Calu3 (cell line): Measurements from ENCODE around the gene SPATA45. TPM values are rescaled to one million over a fixed set of nuclear protein-coding genes. Genes with fewer than 3 reads are reported as not detected.
A peak's percentile ranks its signal among the peaks of the same experiment; 100 is the strongest.
"Not testable (repeated sequence)": the region's sequence is repeated elsewhere in the genome, so short reads cannot be mapped to it uniquely, and the experiment has no call there.

Experiments used
- BruUV-seq: library from RNA; stranded (reverse); fragments of 400-500 nt; replicated peaks from 2 replicates; lab custom pipeline; 2021; lab: Mats Ljungman, UMichigan
- CTCF ChIA-PET: fragments of 300-600 bp; sonication (Branson Sonifier 250); formaldehyde crosslinking; loops from one replicate; lab custom pipeline; 2022; ENCODE audit warnings: antibody characterized with exemption; lab: Charles Lee
- DNase-seq: peaks from one replicate; pipeline ENCODE4 v3.0.0; 2022
- H3K27ac Mint-ChIP-seq: one replicate; pipeline ENCODE4 v1.8.0; 2022; ENCODE audit warnings: mixed read lengths; ENCODE audit not compliant: unreplicated experiment
- H3K27me3 Mint-ChIP-seq: one replicate; pipeline ENCODE4 v1.8.0; 2022; ENCODE audit warnings: mixed read lengths; ENCODE audit not compliant: unreplicated experiment
- H3K36me3 Mint-ChIP-seq: one replicate; pipeline ENCODE4 v1.8.0; 2022; ENCODE audit warnings: mild to moderate bottlenecking, moderate library complexity, mixed read lengths; ENCODE audit not compliant: insufficient read depth, unreplicated experiment
- H3K4me1 Mint-ChIP-seq: one replicate; pipeline ENCODE4 v1.8.0; 2022; ENCODE audit warnings: mild to moderate bottlenecking, low read depth, mixed read lengths; ENCODE audit not compliant: unreplicated experiment
- H3K4me3 Mint-ChIP-seq: one replicate; pipeline ENCODE4 v1.8.0; 2022; ENCODE audit warnings: mild to moderate bottlenecking, low read depth, moderate library complexity, mixed read lengths; ENCODE audit not compliant: unreplicated experiment
- H3K9me3 Mint-ChIP-seq: one replicate; pipeline ENCODE4 v1.8.0; 2022; ENCODE audit warnings: low read depth, mixed read lengths; ENCODE audit not compliant: unreplicated experiment
- intact Hi-C: fragments of 100-400 bp; cut with micrococcal nuclease; formaldehyde crosslinking; loops from one replicate; pipeline ENCODE4 v1.10.0; 2022; ENCODE audit not compliant: unreplicated experiment
- total RNA-seq: library from RNA; stranded (reverse); gene quantifications from 2 replicates; pipeline ENCODE4 v1.2.3, GENCODE V29; 2022
- TF ChIP-seq, protein P1 (sequence below): fragments of 200-600 bp; IDR thresholded peaks from one replicate; pipeline ENCODE4 v1.8.0; 2022; ENCODE audit warnings: antibody characterized with exemption; ENCODE audit not compliant: unreplicated experiment

The SPATA45 gene
- total RNA-seq, 1 experiment from 2014 or later, result 0.80 TPM

DNA sequence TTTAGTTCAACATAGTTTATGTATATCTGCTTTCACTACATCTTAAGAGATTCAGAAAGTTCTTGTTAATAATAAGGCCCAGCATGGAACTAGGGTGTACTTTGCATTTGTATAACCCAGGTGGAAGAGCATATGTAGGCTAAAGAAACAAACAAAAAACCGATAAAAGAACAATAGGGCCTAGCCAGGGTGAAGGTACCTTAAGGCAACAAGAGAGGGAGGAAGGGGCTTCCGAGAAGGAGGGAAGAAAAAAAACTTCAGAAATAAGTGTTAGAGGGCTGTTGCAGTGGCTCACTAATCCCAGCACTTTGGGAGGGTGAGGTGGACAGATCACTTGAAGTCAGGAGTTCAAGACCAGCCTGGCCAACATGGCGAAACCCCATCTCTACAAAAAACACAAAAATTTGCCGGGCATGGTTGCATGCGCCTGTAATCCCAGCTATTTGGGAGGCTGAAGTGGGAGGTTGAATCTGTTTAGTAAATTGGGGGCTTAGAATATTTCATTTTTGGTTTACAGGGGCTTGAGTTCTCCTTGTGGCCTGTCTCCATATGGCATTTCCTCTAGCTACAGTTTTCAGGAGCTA is 4.7 kb upstream of the SPATA45 start:
- Mint-ChIP-seq H3K27ac (no peak overlapping the region), H3K9me3 (peaks cover 2% of the 10 kb centered on the region)
- BruUV-seq, result no TSS peak

DNA sequence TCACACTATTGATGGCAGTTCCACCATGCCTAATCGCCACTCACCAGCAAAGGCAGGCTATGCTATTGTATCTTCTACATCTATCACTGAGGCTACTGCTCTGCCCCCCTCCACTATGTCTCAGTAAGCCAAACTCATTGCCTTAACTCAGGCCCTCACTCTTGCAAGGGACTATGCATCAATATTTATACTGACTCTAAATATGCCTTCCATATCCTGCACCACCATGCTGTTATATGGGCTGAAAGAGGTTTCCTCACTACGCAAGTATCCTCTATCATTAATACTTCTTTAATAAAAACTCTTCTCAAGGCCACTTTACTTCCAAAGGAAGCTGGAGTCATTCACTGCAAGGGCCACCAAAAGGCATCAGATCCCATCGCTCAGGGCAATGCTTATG is 2.9 kb downstream of the SPATA45 start:
- CTCF ChIA-PET, BruUV-seq, H3K27me3 Mint-ChIP-seq, H3K9me3 Mint-ChIP-seq, H3K36me3 Mint-ChIP-seq, intact Hi-C loops, H3K27ac Mint-ChIP-seq, H3K4me3 Mint-ChIP-seq, H3K4me1 Mint-ChIP-seq, DNase-seq: not testable (repeated sequence)

More for the DNA sequence above, 4.7 kb upstream of the SPATA45 start:
- peaks cover 25% of the 10 kb centered on the region for H3K4me1 Mint-ChIP-seq
- intact Hi-C loops, result no loop called here
- peaks cover 19% of the 10 kb centered on the region for H3K36me3 Mint-ChIP-seq
- no peak overlapping the region for H3K4me3 Mint-ChIP-seq
- no peak for DNase-seq
- TF ChIP-seq, protein P1, sequence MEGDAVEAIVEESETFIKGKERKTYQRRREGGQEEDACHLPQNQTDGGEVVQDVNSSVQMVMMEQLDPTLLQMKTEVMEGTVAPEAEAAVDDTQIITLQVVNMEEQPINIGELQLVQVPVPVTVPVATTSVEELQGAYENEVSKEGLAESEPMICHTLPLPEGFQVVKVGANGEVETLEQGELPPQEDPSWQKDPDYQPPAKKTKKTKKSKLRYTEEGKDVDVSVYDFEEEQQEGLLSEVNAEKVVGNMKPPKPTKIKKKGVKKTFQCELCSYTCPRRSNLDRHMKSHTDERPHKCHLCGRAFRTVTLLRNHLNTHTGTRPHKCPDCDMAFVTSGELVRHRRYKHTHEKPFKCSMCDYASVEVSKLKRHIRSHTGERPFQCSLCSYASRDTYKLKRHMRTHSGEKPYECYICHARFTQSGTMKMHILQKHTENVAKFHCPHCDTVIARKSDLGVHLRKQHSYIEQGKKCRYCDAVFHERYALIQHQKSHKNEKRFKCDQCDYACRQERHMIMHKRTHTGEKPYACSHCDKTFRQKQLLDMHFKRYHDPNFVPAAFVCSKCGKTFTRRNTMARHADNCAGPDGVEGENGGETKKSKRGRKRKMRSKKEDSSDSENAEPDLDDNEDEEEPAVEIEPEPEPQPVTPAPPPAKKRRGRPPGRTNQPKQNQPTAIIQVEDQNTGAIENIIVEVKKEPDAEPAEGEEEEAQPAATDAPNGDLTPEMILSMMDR, result no peak
- no peaks in the 10 kb centered on the region for H3K27me3 Mint-ChIP-seq
- CTCF ChIA-PET, result interaction anchor here (0.5 kb wide), 1 partner anchor 37 kb away, joined by 4 read pairs; no protein-coding TSS in a partner anchor

DNA sequence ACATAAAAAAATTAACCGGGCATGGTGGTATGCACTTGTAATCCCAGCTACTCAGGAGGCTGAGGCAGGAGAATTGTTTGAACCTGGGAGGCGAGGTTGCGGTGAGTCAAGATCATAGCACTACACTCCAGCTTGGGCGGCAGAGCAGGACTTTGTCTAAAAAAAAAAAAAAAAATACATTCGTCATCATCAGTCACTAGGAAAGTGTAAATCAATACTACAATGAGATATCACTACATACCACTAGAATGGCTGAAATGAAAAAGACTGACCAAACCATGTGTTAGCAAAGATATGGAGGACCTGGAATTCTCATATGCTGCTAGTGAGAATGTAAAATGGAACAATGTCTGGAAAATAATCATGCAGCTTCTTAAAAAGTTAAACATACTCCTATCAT is 9.3 kb downstream of the SPATA45 start:
- TF ChIP-seq, protein P1, result no peak
- BruUV-seq, result no TSS peak
- no peak overlapping the region for H3K4me3 Mint-ChIP-seq
- intact Hi-C loops, result no loop called here
- peak; percentile 40 for DNase-seq
- no peaks in the 10 kb centered on the region for H3K27me3 Mint-ChIP-seq
- peaks cover 22% of the 10 kb centered on the region for H3K4me1 Mint-ChIP-seq
- no peaks in the 10 kb centered on the region for H3K9me3 Mint-ChIP-seq
- H3K27ac Mint-ChIP-seq, result peak overlapping the region; percentile 42
- CTCF ChIA-PET, result interaction anchor here (1.3 to 1.4 kb wide), 2 partner anchors 19 to 23 kb away, joined by 3 read pairs; no protein-coding TSS in a partner anchor
- peaks cover 8% of the 10 kb centered on the region for H3K36me3 Mint-ChIP-seq

DNA sequence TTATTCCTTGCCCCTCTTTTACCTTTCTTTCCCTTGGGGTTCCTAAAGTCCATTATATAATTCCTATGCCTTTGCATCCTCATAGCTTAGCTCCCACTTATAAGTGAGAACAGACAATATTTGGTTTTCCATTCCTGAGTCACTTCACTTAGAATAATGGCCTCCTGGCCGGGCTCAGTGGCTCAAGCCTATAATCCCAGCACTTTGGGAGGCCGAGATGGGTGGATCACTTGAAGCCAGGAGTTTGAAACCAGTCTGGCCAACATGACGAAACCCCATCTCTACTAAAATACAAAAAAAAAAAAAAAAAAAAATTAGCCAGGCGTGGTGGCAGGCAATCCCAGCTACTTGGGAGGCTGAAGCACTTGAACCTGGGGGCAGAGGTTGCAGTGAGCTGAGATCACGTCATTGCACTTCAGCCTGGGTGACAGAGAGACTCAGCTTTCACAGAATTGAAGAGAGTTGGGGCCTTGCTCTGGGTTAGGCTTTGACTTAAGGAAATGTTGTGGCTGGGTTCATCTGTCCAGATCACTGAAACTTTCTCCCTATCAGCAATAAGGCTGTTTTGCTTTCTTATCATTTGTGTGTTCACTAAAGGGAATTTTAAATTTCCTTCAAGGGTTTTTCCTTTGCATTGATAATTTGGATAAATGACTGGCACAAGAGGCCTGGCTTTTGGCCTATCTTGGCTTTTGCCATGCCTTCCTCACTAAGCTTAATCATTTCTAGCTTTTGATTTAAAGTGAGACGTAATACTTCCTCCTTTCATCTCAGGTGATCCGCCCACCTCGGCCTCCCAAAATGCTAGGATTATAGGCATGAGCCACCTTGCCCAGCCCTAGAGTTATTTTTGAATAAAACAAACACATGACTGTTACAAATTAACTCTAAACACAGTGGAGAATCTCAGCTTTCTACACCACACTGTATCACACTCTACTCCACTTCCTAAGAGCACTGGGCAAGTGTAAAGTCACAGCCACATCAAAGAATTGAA is 13.9 kb downstream of the SPATA45 start:
- Mint-ChIP-seq H3K4me3 (peak overlapping the region; percentile 48), H3K4me1 (peaks cover 27% of the 10 kb centered on the region), H3K27ac (peak overlapping the region; percentile 88)
- DNase-seq, result peak; percentile 87
- CTCF ChIA-PET, result interaction anchor here (0.6 to 1.9 kb wide), 16 partner anchors 12 to 1182 kb away, joined by 3 to 18 read pairs (median 4); partner anchors contain the start of gene FLVCR1
- intact Hi-C loops, result loop anchor here (2.0 kb wide), 1 partner anchor 25 kb away; the partner anchor contains the start of gene FLVCR1
- H3K9me3 Mint-ChIP-seq, BruUV-seq, H3K36me3 Mint-ChIP-seq, H3K27me3 Mint-ChIP-seq: not testable (repeated sequence)

DNA sequence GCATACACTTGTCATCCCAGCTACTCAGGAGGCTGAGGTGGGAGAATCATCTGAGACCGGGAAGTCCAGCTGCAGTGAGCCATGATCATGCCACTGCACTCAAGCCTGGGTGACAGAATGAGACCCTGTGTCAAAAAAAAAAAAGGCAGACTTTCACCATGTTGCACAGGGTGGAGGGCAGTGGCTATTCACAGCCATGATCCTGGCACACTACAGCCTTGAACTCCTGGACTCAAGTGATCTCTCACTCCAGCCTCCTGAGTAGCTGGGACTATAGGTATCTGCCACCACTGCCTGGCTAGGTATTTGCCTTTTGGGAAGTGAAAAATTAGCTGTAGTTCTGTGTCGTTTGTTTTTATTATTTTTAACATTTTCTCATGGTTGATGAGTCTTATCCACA is 19.1 kb downstream of the SPATA45 start:
- H3K4me3 Mint-ChIP-seq, result no peak overlapping the region
- peaks cover 4% of the 10 kb centered on the region for H3K36me3 Mint-ChIP-seq
- H3K27ac Mint-ChIP-seq, result no peak overlapping the region
- peaks cover 7% of the 10 kb centered on the region for H3K4me1 Mint-ChIP-seq
- no peak for DNase-seq
- BruUV-seq, result no TSS peak
- H3K27me3 Mint-ChIP-seq, result no peaks in the 10 kb centered on the region
- CTCF ChIA-PET, result interaction anchor here (0.5 to 0.6 kb wide), 2 partner anchors 214 to 422 kb away, joined by 3 read pairs; no protein-coding TSS in a partner anchor
- TF ChIP-seq, protein P1, result no peak
- intact Hi-C loops, result no loop called here
- peaks cover 17% of the 10 kb centered on the region for H3K9me3 Mint-ChIP-seq
